SH-SY5Y (cell line): Measurements from ENCODE around the gene TMEM131.

Experiments used
- GATA2 ChIP-seq: IDR thresholded peaks from 2 replicates; pipeline ENCODE4 v1.6.1; 2011; ENCODE audit warnings: mild to moderate bottlenecking, low read depth, low read length
- GATA3 ChIP-seq: IDR thresholded peaks from 2 replicates; pipeline ENCODE4 v1.6.1; 2011; ENCODE audit warnings: low read depth, mild to moderate bottlenecking, low read length, moderate library complexity

DNA sequence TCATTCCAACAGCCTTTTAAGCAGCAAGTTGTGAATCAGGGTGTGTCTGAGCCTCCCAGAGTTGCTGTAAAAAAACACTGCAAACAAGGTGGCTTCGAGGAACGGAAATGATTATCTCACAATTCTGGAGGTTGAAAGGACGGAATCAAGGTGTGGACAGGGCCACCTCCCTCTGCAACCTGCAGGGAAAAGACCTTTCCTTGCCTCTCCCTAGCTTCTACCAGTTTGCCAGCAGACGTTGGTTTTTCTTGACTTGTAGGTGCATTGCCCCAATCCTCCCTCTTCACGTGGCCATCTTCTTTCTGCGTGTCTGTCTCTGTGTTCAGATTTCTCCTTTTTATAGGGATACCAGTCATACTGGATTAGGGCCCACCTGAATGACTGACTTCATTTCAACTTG, 24.8 kb upstream of the TMEM131 start:
- TF ChIP-seq GATA2 (no peak), GATA3 (no peak)
